AG08395 (cell line): ENCODE results near the gene ZNF35.
"Not testable (repeated sequence)": the region's sequence is repeated elsewhere in the genome, so short reads cannot be mapped to it uniquely, and the experiment has no call there.

Source experiments
- DNase-seq: peaks from one replicate; pipeline ENCODE4 v3.0.0; 2012; ENCODE audit warnings: mixed read lengths, low spot score

ZNF35 gene

DNA sequence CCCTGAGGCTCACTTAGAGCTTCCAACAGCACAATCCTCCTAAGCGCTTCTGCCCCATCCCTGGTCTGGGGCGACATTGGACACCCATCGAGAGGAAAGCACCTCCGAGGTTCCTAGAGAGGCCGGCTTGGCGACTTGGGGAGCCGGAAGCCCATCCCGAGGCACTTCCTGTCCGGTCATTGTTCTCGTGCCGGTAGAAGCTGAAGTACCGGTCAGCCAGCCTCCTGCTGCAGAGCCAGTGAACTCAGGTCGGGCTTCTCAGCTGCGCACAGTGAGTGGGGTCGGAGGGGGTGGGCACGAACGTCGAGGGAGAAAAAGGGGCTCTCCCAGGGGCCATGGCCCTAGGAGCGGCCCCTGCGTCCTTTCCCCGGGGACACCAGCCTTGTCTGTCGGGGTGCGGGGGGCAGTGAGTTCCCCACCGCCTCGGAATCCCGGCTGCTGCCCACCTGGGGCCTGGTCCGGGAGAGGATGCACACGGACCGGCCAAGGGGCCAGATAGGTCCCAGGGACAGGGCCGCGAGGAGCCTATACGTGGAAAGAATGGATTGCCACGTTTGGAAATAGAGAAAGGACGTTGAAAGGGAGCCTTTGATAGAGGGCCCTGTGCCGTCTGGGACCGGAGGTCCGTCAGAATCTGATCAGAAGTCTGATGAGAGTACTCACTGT lies at the start of gene ZNF35:
ZNF35 (plus strand) TSS at position 169 of the 666 bp plus-strand sequence. CDS start 2,336 bp downstream, outside the sequence.
- DNase-seq = peak; percentile 96

DNA sequence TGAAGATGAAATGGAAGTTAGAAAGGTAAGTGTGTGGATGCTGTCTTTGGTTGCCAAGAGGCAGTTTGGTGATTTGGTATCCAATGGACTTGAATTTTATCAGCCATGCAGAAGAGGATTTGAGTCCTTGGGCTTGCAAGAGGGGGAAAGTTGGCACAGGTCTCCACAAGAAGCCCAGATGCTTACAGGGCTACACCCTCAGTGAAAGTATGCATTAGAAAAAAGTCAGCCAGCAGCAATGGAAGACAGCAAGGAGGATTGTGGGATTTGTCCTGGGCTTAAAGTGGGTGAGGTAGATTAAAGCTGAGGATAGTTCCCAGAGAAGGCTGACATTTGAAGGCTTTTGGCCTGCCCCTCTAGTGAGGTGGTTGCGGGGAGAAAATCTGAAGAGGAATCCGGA lies 46.8 kb upstream of the ZNF35 start:
- no peak for DNase-seq

DNA sequence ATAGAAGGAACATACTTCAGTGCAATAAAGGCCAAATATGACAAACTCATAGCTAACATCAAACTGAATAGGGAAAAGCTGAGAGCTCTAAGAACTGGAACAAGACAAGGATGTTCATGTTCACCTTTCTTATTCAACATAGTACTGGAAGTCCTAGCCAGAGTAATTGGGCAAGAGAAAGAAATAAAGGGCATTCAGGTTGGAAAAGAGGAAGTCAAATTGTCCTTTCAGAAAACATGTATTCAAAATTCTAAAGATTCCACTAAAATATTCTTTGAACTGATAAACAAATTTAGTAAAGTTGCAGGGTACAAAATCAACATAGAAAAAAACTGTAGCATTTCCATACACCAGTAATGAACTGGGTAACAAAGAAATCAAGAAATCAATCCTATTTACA lies 35.9 kb upstream of the ZNF35 start:
- no peak for DNase-seq

DNA sequence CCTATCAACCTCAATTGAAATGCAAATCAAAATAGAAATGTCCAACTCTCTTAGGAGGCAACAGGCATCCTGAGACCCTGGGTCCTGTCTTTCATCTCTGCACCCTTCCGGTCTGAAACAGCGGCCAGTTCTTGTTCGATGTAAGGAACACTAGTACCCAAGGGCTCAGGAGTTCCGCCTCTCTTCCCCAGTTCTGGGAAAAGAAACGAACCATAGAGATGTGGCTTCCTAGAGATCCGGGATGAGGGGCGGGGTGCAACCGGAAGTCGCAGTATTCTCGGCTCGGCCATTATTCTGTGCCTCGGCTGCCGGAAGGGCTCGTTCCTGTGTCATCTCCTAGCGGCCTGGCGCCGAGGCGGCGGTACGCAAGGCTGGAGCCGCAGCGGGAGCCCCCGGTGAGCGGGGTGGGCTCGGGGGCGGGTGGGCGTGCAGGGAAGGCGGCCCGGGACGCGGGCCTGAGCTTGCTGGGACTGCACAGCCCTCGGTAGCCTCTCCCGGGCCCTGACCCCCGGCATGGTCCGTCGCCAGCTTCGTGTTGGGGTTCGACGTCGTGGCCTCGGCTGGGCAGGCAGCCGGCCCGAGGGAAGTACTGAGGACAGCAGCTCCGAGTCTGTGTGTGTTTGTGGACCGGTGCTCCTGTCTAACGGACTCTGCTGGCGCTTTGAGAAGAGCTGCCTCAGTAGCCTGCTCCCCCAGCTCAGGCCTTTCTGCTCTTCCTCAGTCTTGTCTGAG lies 23.6 kb upstream of the ZNF35 start, which contains the start of gene ZNF197:
ZNF197 (plus strand) TSS at position 288 of the 732 bp plus-strand sequence. CDS start 4,119 bp downstream, outside the sequence.
- peak; percentile 94 for DNase-seq

DNA sequence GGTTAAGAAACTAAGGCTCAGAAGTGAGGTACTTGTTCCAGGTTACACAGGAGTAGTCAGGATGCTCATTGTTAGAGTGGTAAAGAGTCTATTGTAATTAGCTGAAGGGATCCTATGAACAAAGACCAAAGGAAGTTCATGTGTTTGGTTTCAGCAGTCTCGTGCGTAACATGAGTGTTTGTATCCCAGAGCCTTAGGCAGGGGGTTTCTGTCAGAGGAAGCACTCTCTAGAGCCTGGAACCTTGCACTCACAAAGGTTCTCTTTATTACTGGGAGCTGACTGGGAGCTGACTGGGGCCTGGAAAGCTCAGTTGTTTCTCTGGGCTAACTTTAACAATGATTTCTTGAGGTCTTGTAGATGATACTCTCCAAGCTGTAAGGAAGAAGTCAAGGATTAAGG lies 19.8 kb upstream of the ZNF35 start:
- DNase-seq = no peak

DNA sequence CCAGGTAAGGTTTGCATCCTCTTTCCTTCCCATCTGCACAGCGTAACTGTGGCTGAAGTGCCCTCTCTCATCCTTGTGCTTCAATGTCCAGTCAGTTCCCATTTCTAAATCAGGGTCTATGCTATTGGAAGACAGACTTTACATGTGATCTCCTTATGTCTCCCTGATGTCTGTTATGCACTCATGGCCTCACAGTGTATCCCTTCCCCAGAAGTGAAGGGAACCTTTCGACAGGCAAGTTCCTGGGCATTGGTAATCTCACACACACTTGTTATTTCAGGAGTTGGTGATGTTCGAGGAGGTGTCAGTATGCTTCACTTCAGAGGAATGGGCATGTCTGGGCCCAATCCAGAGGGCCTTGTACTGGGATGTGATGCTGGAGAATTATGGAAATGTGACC lies 16.3 kb upstream of the ZNF35 start:
- no peak for DNase-seq

DNA sequence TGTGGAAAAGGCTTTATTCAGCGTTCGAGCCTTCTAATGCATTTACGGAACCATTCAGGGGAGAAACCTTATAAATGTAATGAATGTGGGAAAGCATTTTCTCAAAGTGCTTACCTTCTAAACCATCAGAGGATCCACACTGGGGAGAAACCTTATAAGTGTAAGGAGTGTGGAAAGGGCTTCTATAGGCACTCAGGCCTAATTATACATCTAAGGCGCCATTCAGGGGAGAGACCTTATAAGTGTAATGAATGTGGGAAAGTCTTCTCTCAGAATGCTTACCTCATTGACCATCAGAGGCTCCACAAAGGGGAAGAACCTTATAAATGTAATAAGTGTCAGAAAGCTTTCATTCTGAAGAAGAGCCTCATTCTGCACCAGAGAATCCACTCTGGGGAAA lies 6.2 kb upstream of the ZNF35 start:
- no peak for DNase-seq

DNA sequence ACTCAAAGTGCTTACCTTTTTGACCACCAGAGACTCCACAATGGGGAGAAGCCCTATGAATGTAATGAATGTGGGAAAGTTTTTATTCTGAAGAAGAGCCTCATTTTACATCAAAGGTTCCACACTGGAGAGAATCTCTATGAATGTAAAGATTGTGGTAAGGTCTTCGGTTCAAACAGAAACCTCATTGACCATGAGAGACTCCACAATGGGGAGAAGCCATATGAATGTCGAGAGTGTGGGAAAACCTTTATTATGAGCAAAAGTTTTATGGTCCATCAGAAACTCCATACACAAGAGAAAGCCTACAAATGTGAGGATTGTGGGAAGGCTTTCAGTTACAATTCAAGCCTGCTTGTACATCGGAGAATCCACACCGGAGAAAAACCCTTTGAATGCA lies 5.5 kb upstream of the ZNF35 start:
- DNase-seq = no peak

DNA sequence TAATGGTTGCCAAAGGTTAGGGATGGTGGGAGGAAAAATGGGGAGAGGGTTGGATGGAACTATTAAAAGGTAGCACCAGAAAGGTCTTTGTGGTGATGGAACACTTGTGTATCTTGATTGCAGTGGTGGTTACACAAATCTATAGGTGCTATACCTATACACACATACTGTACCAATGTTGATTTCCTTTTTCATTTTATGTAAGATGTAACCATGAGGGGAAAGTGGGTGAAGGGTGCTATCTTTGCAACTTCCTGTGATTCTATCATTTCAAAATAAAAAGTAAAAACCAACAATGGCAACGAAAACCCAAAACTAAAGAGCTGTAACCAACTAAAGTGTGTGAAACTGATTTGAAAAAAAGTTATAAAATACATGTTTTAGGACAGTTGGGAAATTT lies 761 bp upstream of the ZNF35 start:
- no peak for DNase-seq

DNA sequence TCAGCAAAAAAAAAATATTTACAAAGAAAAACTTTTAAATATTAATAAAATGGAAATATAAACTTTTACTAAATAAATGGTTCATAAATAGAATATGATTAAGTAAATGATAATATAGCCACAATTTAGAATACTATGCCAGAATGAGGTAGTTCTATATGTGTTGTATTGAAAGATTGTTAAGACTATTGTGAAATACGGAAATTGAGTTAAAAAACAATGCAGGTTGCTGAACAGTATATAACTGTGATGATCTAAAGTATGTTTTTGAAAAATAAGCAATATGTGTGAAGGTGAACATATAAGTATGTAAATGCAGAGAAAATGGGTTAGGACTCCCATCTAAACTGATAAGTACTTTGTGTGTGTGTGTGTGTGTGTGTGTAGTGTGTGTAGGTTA lies 1.2 kb downstream of the ZNF35 start:
- no peak for DNase-seq

DNA sequence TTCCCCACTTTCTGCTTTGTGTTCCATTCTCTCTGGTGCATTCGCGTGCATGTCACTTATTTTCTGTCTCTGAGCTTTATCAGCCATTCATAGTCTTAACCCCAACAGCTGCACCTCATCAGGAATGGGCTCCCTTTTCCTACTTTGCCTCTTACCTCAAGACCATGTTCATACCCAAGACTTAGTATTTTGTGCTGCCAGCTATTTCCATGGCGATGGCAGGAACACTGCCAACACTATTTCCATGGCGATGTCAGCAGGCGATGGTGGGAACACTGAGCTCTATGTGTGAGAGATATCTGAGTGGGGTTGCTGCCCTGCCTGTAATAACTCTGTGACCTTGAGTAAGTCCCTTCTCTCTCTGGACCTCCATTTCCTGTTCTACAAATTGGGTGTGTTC lies 5.5 kb downstream of the ZNF35 start:
- no peak for DNase-seq

DNA sequence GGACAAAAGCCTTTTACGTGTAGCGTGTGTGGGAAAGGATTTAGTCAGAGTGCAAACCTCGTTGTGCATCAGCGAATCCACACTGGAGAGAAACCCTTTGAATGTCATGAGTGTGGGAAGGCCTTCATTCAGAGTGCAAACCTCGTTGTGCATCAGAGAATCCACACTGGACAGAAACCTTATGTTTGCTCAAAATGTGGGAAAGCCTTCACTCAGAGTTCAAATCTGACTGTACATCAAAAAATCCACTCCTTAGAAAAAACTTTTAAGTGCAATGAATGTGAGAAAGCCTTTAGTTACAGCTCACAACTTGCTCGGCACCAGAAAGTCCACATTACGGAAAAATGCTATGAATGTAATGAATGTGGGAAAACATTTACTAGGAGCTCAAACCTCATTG lies 10.5 kb downstream of the ZNF35 start:
- no peak for DNase-seq

DNA sequence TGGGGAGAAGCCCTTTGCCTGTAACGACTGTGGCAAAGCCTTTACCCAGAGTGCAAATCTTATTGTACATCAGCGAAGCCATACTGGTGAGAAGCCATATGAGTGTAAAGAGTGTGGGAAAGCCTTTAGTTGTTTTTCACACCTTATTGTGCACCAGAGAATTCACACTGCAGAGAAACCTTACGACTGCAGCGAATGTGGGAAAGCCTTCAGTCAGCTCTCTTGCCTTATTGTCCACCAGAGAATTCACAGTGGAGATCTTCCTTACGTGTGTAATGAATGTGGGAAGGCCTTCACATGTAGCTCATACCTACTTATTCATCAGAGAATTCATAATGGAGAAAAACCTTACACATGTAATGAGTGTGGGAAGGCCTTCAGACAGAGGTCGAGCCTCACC lies 10.9 kb downstream of the ZNF35 start:
- DNase-seq = no peak

DNA sequence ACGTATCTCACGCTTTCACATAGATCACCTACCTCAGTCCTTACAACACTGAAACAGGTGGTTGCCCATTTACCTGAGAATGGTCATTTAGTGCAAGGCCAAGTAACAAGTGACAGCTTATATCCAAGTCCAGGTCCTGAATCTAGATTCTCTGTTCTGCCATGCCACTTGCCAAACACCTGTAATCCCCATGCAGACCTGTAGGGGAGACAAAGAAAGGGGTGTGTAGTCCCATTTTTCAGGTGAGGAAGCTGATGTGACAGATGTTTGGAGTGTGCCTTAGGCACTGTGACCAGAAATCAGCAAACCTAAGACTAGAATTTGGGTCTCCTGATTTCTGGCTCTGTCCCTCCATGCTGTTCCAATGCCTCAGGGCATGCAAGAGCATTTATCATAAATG lies 12.7 kb downstream of the ZNF35 start:
- no peak for DNase-seq

DNA sequence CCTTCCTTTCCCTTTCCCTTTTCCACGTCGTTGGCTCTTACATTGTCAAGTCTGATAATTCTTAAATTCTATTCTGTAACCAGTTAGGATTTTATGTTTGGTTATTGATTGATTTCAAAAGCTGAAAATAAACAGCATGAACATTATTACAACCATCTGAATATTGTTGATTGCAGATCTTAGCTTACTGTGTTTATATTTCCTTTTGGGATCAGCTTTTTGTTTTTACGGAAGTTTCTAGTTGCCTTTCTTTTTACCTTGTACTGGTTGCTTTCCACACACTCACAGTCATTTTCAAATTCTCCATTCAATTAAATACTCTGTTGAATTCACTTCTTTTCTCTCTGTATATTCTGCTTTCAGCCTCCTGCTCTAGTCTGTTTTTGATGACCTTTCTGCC lies 16.6 kb downstream of the ZNF35 start:
- DNase-seq = no peak

DNA sequence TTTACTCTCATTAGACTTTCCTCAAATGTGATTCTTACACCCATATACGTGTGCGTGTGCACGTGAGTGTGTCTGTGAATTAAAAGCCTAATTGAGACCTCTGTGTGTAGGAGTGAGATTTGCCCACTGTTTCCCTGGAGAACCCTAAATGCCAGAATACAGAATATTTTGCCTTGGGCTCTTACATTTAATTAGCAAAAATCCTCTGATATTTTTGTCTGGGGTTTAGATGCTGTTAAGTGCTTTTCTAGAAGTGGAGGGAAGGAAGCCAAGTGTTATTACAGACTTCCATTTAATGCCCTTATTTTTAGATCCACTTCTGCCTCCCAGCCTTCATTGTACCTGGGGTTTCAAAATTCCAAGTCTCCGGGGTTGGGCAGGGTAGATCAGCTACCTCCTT lies 17.8 kb downstream of the ZNF35 start:
- no peak for DNase-seq

DNA sequence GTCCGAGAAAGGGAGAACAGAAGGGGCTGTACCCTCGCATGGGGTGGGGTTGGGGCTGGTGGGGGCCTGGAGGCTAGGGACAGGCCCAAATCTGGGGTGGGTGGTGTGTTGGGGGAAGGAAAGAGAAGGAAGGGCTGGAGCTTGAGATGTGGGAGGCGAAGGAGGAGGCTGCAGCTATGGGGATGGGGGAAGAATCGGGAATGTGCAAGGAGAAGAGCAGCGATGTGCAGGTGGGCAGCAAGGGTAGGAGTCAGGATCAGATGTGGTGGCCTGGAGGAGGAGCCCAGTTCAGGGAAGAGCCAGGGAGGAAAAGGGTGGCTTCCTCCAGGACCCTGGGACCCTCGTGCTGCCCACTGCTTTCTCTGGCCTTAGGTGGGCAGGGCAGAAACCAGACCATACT lies 21.2 kb downstream of the ZNF35 start:
- no peak for DNase-seq

DNA sequence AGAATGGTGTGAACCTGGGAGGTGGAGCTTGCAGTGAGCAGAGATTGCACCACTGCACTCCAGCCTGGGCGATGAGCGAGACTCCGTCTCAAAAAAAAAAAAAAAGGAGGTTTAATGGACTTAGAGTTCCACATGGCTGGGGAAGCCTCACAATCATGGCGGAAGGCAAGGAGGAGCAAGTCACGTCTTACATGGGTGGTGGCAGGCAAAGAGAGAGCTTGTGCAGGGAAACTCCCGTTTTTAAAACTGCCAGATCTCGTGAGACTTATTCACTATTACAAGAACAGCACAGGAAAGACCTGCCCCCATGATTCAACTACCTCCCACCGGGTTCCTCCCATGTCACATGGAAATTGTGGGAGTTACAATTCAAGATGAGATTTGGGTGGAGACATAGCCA lies 24.9 kb downstream of the ZNF35 start:
- DNase-seq = not testable (repeated sequence)

DNA sequence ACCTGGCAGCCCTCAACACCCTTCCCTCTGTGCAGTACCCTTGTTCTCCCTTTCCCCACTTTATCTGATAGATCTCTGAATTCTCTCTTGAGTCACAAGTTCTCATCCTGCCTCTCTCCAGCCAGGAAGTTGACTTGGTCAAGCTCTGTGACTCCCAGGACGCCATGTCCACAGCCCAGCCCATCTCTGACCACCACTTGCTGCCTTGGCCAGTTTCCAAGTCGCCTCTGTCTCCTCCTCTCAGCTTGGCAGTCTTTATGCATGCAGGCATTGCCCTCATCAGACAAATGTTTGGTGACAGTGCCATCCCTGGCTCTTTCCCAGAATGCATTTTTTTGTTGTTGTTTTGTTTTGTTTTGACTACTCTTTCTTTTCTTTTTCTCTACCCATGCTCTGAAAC lies 25.7 kb downstream of the ZNF35 start:
- DNase-seq = no peak

DNA sequence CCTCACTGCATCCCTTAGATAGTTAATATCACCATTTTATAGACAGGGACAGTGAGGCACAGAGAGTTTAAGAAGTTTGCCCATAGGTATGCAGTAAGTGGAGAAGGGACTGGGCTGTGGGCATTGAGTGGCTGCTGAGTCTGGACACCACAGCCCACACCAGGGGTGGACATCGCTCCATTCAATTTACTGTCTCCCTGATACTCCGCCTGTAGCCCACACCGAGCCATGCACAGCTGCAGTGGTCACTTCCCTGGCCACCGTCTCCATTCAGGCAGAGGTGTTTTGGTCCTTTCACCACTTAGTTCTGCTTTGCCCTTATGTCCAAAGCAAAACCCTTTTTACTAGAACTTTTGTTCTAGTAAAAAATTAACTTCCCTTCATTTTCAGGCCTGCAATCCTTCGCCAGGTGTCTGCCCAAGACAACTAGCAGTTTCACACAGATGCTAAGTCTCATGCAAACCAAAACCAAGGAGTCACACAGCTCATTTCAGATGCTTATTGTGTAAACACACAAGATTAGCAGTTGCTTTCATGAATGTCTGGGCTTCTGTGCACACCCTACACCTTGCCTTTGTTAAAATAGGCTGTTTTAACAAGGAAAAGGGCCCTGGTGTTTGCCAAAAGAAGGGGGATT lies 30.1 kb downstream of the ZNF35 start:
- no peak for DNase-seq

DNA sequence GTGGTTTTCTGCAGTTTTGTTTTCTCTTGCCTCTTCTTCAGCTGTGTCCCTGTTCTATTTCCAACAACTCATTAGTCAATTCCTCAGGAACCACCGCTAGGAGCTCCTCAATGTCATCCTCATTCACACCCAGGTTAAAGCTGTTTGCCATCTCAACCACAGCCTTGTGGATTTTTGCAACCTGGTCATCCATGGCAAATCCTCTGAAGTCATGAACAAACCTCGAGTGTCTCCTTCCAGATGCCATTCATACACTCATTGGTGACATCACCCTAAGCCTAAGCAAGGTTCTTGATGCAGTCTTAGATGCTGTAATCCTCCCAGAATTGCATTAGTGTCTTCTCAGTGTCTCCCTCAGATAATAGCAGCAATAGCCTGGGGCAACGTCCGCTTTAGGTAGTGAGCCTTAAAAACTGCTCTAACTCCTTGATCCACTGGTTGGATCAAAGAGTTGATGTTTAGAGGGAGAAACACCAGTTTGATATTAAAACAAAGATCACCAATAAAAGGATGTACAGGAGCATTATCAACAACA lies 32.5 kb downstream of the ZNF35 start:
- DNase-seq = no peak

DNA sequence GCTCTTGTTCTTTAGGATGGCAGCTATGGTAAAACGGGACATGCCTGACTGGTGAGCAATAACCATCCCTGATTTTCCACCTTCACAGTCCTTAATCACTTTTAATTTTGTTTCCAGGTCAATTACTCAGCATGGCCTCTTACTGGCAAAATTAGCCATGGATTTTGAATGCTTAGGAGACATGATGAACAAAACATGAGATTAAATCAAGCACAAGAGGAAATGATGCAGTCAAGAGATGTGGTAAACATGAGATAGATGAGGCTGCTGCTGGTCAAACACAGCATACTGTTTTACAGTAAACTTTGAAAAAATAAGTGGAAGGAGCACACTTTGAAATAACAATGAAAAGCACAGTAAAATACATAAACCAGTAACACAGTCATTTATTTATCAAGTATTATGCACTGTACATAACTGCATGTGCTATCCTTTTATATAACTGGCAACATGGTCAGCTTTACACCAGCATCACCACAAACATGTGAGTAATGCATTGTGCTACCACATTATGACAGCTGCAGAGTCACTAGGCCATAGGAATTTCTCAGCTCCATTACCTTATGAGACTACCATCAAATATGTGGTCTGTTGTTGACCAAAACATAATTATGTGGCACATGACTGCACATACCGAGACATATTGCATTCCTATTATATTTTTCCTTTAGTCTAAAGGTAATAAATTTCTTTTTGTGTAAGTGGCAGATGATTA lies 33.8 kb downstream of the ZNF35 start:
- DNase-seq = peak; percentile 60
